ENCODE data around the gene SCUBE1.

Gene SCUBE1

GRCh38 chr22:43233529-43233928 is 109.6 kb downstream of the SCUBE1 start:
- no peak for DNase-seq

- no peak for DNase-seq
Measured at GRCh38 chr22:43232445-43232844, 110.7 kb downstream of the SCUBE1 start.

GRCh38 chr22:43231724-43232034 is 111.5 kb downstream of the SCUBE1 start:
- no peak for DNase-seq

GRCh38 chr22:43230971-43231723 is 112.0 kb downstream of the SCUBE1 start:
- peak; percentile 69 for DNase-seq

GRCh38 chr22:43230571-43230970 is 112.6 kb downstream of the SCUBE1 start:
- no peak for DNase-seq

GRCh38 chr22:43228863-43229262 is 114.3 kb downstream of the SCUBE1 start:
- no peak for DNase-seq

GRCh38 chr22:43228330-43228729 is 114.8 kb downstream of the SCUBE1 start:
- peak; percentile 7 for DNase-seq

GRCh38 chr22:43227239-43227630 is 115.9 kb downstream of the SCUBE1 start:
- DNase-seq = no peak

- no peak for DNase-seq
Measured at GRCh38 chr22:43226377-43227238, 116.6 kb downstream of the SCUBE1 start.

- DNase-seq = no peak
Measured at GRCh38 chr22:43225609-43226008, 117.6 kb downstream of the SCUBE1 start.

GRCh38 chr22:43222987-43223386 is 120.2 kb downstream of the SCUBE1 start:
- no peak for DNase-seq

- no peak for DNase-seq
Measured at GRCh38 chr22:43222262-43222661, 120.9 kb downstream of the SCUBE1 start.

GRCh38 chr22:43220625-43221380 is 122.4 kb downstream of the SCUBE1 start:
- no peak for DNase-seq

- DNase-seq = no peak
Measured at GRCh38 chr22:43218786-43219185, 124.4 kb downstream of the SCUBE1 start.

GRCh38 chr22:43217285-43218030 is 125.7 kb downstream of the SCUBE1 start:
- no peak for DNase-seq

- no peak for DNase-seq
Measured at GRCh38 chr22:43216738-43217137, 126.4 kb downstream of the SCUBE1 start.

GRCh38 chr22:43213962-43214361 is 129.2 kb downstream of the SCUBE1 start:
- no peak for DNase-seq

GRCh38 chr22:43213051-43213450 is 130.1 kb downstream of the SCUBE1 start:
- no peak for DNase-seq

- DNase-seq = no peak
Measured at GRCh38 chr22:43212434-43212952, 130.7 kb downstream of the SCUBE1 start.

GRCh38 chr22:43211941-43212433 is 131.2 kb downstream of the SCUBE1 start:
- no peak for DNase-seq

GRCh38 chr22:43210631-43211515 is 132.3 kb downstream of the SCUBE1 start:
- no peak for DNase-seq
